GM10248 (cell line): ENCODE results near the gene MYLK.

ENCODE experiments used
- CTCF ChIA-PET: fragments of 300-600 bp; sonication (Branson Sonifier 250); formaldehyde crosslinking; extraction: SDS; loops from one replicate; lab custom pipeline; 2021; ENCODE audit warnings: antibody characterized with exemption; lab: Yijun Ruan, JAX
- POLR2A ChIA-PET: fragments of 350-650 bp; sonication (Branson Sonifier 250); formaldehyde crosslinking; extraction: SDS; loops from one replicate; lab custom pipeline; 2020; ENCODE audit warnings: antibody characterized with exemption; lab: Yijun Ruan, JAX
- DNase-seq: peaks from one replicate; pipeline ENCODE4 v3.0.0; 2012; ENCODE audit errors: extremely low spot score
- CTCF ChIP-seq: IDR thresholded peaks from 2 replicates; pipeline ENCODE4 v1.5.1; 2012; ENCODE audit warnings: mild to moderate bottlenecking, low read depth; ENCODE audit errors: extremely low read depth, missing control alignments, control extremely low read depth

Gene MYLK

DNA sequence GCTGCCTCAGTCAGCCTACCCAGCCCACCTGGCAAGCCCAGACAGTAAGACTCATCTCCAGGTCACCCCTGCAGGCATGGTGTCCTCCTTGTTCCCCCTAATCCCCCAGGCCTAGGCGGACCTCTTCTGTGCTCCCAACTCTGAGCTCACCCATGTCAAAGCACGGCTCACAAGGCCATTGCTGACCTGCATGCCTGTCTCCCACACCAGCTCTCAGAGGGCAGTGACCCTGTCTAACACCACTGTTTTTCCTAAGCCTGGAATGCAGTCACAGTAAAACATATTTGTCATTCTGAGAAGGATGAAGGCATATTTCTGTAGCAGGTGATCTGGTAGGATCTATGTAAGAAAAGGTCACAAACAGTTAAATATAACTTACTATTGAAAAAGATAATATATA, 189.0 kb downstream of the MYLK start:
- DNase-seq: no peak
- POLR2A ChIA-PET: no interaction called here
- CTCF ChIA-PET: interaction anchor here (0.9 to 2.1 kb wide), 5 partner anchors 11 to 42 kb away, joined by 3 to 8 read pairs (median 3); no protein-coding TSS in a partner anchor
- no peak for TF ChIP-seq CTCF

- POLR2A ChIA-PET: no interaction called here
- CTCF ChIA-PET: interaction anchor here (0.9 to 2.1 kb wide), 5 partner anchors 8 to 42 kb away, joined by 3 to 8 read pairs (median 4); no protein-coding TSS in a partner anchor
- no peak for DNase-seq
- no peak for TF ChIP-seq CTCF
These were observed 189.6 kb downstream of the MYLK start for GRCh38 chr3:123694366-123695087.

- CTCF ChIA-PET: interaction anchor here (1.0 to 1.1 kb wide), 2 partner anchors 9 to 30 kb away, joined by 3 to 4 read pairs; no protein-coding TSS in a partner anchor
- POLR2A ChIA-PET: no interaction called here
- TF ChIP-seq CTCF: no peak
- no peak for DNase-seq
These were observed 190.4 kb downstream of the MYLK start for GRCh38 chr3:123693584-123694190.

GRCh38 chr3:123692671-123693070, 191.5 kb downstream of the MYLK start:
- CTCF ChIA-PET: interaction anchor here (1.7 kb wide), 2 partner anchors 13 to 51 kb away, joined by 3 to 5 read pairs; no protein-coding TSS in a partner anchor
- no peak for TF ChIP-seq CTCF
- POLR2A ChIA-PET: no interaction called here
- DNase-seq: no peak

GRCh38 chr3:123692041-123692440, 192.1 kb downstream of the MYLK start:
- TF ChIP-seq CTCF: no peak
- DNase-seq: no peak
- ChIA-PET CTCF (interaction anchor here (0.9 to 1.7 kb wide), 4 partner anchors 13 to 50 kb away, joined by 3 to 5 read pairs (median 4); no protein-coding TSS in a partner anchor), POLR2A (no interaction called here)

- ChIA-PET CTCF (interaction anchor here (1.7 to 1.8 kb wide), 2 partner anchors 37 to 47 kb away, joined by 6 to 9 read pairs; no protein-coding TSS in a partner anchor), POLR2A (no interaction called here)
- no peak for DNase-seq
- no peak for TF ChIP-seq CTCF
These were observed 194.3 kb downstream of the MYLK start for GRCh38 chr3:123689831-123690230.
